ENCODE data around the gene NUP58. TPM values are rescaled to one million over a fixed set of nuclear protein-coding genes. Genes with fewer than 3 reads are reported as not detected.

The NUP58 gene
- total RNA-seq, 1 donor from 2014 or later: 45.1 TPM

DNA sequence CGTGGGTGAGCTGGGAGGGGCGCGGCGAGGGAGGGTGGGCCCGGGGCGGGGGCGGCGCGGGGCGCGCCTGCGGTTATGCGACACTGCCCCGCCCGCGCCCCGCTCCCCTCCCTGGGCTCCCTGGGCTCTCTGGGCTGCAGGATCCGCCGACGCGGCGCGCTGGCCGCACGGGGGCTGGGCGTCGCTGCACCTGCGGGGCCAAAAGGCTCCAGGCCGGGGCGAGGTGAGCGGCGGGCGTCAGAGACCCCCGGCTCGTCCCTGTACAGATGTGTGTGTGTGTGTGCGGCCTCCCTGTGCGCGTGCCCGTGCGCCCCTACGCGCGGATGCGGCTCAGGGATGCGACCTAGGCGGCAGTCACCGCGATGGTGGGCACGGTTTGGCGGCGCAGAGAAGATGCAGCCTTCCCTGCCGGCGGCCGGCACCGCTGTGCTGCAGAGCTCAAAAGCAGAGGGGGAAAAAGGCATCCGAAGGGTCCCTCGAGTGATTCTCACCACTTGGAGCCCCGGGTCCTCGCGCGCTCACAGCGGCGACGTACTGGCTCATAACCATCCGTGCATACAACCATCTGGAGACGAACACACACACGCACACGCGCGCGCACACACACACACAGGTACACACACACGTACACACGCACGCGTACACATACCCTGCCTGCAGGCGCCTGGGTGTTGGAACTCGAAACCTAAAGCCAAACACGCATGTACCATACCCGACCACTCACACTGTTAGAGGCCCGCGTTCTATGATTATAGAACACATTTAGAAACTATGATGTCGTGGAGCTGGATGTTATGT lies 71.1 kb downstream of the NUP58 start:
- no peak for DNase-seq (ENCODE audit: low spot score)

DNA sequence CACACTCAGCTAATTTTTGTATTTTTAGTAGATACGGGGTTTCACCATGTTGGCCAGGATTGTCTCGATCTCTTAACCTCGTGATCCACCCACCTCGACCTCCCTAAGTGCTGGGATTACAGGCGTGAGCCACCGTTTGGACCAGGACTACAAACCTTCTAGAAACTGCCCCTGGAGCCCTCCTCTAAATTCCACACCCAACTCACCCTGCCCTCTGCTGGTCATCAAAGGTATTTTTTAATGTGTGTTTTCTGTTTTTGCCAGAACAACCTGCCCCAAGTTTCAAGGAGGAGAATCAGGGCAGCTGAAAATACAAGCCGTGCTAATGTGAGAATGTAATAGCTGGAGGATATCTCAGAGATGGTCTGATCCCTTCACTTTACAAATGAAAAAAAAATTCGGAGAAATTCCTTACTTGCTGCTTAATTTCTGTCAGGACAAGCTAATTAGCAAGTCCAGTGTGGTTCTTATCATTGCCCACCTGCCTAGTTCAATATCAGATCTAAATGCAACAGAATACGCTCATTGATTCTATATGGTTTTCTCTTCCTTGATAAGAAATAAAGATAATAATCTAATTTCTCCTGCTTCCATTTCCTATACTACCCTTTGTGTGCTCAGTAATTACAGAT lies 74.4 kb downstream of the NUP58 start:
- no peak for DNase-seq (ENCODE audit: low spot score)

DNA sequence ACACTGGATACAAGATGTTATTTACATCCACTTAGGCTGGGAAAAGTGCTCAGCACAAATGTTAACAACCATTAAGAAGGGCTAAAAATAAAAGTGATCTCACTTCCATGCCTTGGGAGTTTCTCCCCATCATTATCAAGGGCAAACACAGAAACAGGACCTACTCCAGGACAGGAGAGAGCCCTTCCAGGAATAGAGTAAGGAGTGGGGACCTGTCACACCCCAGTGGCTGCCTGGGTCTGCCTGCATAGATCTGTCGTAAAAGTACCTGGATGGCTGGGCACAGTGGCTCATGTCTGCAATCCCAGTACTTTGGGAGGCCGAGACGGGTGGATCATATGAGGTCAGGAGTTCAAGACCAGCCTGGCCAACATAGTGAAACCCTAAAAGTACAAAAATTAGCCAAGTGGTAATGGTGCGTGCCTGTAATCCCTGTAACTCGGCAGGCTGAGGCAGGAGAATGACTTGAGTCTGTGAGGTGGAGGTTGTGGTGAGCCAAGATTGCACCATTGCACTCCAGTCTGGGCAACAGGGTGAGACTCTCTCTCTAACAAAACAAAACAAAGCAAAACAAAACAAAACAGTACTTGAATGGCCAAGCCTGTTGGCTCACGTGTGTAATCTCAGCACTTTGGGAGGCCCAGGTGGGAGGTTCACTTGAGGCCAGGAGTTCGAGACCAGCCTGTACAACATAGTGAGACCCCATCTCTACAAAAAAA lies 76.0 kb downstream of the NUP58 start:
- no peak for DNase-seq (ENCODE audit: low spot score)

DNA sequence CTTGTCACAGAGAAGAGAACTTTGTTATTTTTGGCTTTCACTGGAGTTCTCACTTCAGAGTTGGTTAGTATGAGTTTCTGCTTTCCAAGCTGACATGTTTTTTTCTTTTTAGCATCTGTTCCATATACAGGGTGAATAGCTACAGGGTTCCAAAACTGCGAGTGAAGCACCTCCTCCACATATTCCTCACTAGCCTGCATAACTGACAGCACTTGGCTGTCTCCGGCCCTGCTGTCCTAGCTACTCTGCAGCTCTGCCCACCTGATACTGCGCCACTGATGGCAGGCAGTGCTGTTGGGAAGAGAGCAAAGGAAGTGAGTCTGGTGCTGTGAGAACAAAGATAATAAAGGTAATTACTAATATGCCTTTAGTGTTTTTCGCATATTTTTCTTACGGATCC lies 77.1 kb downstream of the NUP58 start:
- DNase-seq (ENCODE audit: low spot score): no peak

DNA sequence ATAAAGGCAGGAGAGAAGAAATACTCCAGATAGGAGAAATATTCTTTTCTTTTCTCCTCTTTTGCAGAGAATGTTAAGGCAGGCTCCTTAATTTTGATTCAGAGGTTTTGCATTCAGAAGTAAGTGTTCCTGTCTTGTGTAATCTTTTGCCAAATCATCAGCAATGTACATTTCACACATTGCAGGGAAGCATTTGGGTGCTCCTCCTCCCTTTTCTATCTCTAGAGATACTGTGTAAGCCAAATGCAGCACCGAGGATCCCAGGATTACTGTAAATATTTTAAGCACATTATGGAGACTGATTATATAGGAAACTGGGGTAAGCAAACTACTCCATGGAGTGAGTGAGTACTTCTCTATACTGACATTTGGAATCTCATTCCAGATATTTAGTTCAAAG lies 77.6 kb downstream of the NUP58 start:
- no peak for DNase-seq (ENCODE audit: low spot score)

DNA sequence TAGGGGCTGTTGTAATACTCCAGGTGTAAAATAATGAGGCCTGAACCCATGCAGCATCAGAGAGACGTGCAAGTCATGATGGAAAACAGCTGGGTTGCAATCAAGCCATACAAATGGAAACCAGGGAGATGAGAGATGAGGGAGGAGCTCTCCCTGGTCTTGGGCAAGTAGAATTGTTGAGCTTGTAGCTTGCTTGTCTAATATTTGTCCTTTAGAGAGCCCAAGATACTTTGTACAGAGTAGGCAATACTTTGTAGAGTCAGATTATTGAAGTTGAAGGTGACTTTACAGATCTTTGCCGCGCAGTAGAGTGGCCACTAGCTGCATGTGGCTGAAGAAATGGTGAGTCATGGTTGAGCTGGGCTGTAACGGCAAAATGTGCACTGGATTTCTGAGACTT lies 78.7 kb downstream of the NUP58 start:
- DNase-seq (ENCODE audit: low spot score): no peak

DNA sequence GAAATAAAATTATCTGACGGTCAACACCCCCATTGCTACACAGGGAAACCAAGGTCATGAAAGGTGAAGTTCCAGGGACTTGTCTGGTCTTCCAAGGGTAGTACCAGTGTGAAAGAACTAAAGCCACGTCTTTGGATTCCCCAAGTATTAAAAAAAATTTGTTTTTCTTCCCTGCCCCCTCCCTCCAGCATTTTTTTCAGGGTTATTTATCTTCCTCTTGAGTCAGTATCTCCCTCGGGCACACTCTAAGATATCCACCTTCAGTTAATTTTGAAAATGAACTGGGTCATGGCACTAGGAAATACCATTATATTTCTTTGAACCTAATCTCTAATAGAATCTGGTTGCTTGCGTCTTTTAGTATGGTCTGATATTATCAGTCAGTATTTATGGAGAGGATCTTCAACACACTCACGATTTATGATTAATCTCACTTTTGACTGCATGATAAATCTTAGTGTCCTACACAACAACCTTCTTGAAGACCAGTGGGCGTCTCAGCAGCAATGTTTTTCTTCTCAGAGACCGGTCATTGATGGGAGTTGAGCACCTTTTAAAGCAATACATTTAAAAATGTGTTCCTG lies 79.4 kb downstream of the NUP58 start:
- DNase-seq (ENCODE audit: low spot score): no peak

DNA sequence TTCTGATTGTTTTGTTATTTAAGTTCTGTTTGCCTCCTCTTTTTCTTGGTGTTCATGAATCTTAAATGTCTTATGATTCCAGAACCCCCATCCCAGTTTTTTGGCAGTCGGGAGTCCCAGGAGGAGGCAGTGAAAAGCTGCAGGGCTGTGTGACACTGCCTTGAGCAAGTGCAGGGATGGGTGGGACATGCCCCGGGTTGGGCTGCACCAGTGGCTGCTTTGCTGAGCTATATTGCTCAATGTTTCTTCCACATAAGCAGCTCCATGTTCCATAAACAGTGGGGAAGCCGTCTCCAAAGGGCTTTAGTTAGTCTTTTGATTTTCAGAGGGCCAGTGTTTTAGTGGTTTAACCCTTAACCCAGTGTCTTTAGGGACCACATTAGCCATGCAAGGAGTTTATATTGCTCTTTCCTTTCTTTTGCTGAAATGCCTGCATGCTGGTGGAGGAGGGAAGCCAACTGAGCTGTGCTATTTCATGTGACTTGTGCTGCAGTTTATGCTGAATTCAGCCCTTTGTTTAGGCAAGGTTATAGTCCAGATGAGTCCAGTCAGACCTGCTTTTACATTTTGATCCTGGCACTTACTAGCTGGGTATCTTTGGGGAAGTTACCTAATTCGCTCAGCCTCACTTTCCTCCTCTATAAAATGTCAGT lies 83.5 kb downstream of the NUP58 start:
- DNase-seq (ENCODE audit: low spot score): no peak

DNA sequence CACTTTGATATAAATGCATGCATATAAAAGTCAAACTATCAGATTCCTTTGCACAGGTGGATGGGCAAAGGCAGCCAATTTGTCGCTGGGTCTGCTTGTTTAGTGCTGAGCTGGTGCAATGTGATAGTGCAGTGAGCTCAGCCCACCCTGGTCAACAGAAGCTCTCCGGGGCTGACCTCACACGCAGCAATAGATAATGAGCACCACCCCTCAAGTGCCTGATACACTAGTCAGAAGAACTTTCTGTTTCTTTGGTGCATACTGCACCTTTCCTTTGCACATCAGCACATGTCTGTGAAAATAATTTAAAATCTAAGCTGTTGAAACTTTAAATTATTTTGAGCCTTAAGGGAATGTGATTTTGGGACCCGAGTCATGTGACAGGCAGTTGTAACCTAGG lies 90.5 kb downstream of the NUP58 start:
- no peak for DNase-seq (ENCODE audit: low spot score)

Other genes with a start within 250 kb of the NUP58 start
- gene PABPC3, start 205.5 kb upstream of the NUP58 start, total RNA-seq: 0.29 TPM
- gene AMER2, start 129.3 kb upstream of the NUP58 start, total RNA-seq: 0.03 TPM
- 18.0 TPM for gene MTMR6, start 14.1 kb upstream of the NUP58 start, total RNA-seq
- gene ATP8A2, start 70.3 kb downstream of the NUP58 start, total RNA-seq: 0.10 TPM

All from mesenteric fat pad (tissue), 1 donor.